Panc1 (cell line): ENCODE measurements around the gene WNT3.

Source experiments
- POLR2AphosphoS5 ChIP-seq: IDR thresholded peaks from 2 replicates; pipeline ENCODE4 v1.6.1; 2012; ENCODE audit warnings: mild to moderate bottlenecking, low read depth, low read length, moderate library complexity
- TF ChIP-seq, protein P1 (sequence below): fragments of 450-650 bp; IDR thresholded peaks from 2 replicates; pipeline ENCODE4 v1.5.1; 2017; ENCODE audit warnings: mild to moderate bottlenecking

DNA sequence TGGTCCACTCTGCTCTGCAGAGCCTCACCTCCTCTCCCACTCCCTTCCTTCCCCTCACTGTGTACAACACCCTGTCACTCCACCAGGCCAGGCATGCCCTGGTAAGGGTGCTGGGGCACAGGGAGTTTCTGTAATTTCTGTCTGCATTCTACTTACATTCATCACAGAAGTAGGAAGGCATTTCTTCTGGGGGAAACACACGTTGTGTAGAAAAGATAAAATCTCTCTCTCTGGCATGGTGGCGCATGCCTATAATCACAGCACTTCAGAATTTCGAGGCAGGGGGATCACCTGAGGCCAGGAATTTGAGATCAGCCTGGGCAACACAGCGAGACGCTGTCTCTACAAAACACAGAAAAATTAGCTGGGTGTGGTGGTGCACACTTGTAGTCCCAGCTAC, 27.0 kb downstream of the WNT3 start:
- TF ChIP-seq, protein P1, sequence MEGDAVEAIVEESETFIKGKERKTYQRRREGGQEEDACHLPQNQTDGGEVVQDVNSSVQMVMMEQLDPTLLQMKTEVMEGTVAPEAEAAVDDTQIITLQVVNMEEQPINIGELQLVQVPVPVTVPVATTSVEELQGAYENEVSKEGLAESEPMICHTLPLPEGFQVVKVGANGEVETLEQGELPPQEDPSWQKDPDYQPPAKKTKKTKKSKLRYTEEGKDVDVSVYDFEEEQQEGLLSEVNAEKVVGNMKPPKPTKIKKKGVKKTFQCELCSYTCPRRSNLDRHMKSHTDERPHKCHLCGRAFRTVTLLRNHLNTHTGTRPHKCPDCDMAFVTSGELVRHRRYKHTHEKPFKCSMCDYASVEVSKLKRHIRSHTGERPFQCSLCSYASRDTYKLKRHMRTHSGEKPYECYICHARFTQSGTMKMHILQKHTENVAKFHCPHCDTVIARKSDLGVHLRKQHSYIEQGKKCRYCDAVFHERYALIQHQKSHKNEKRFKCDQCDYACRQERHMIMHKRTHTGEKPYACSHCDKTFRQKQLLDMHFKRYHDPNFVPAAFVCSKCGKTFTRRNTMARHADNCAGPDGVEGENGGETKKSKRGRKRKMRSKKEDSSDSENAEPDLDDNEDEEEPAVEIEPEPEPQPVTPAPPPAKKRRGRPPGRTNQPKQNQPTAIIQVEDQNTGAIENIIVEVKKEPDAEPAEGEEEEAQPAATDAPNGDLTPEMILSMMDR = no peak
- TF ChIP-seq POLR2AphosphoS5 = no peak
